GM19035 (cell line): Measurements from ENCODE around the gene S100A2.
"Not testable (repeated sequence)": the region's sequence is repeated elsewhere in the genome, so short reads cannot be mapped to it uniquely, and the experiment has no call there.

Experiments
- ATAC-seq: cut with Tn5 transposase; IDR thresholded peaks from one replicate; pipeline ENCODE4 v1.9.1; 2021; ENCODE audit not compliant: unreplicated experiment

Gene S100A2

GRCh38 chr1:153592748-153593147, 27.1 kb upstream of the S100A2 start:
- ATAC-seq, result no peak

GRCh38 chr1:153588482-153588881, 22.8 kb upstream of the S100A2 start:
- no peak for ATAC-seq

GRCh38 chr1:153588033-153588432, 22.4 kb upstream of the S100A2 start:
- not testable (repeated sequence) for ATAC-seq

GRCh38 chr1:153587314-153587713, 21.7 kb upstream of the S100A2 start:
- ATAC-seq, result no peak

- ATAC-seq, result no peak
Measured at GRCh38 chr1:153586347-153586746, 20.7 kb upstream of the S100A2 start.

GRCh38 chr1:153585006-153585405, 19.4 kb upstream of the S100A2 start:
- ATAC-seq, result no peak

GRCh38 chr1:153583976-153584375, 18.3 kb upstream of the S100A2 start:
- ATAC-seq, result no peak

GRCh38 chr1:153583514-153583913, 17.9 kb upstream of the S100A2 start:
- ATAC-seq, result not testable (repeated sequence)

- not testable (repeated sequence) for ATAC-seq
Measured at GRCh38 chr1:153582836-153583235, 17.2 kb upstream of the S100A2 start.

GRCh38 chr1:153578936-153579335, 13.3 kb upstream of the S100A2 start:
- ATAC-seq, result no peak

GRCh38 chr1:153578490-153578889, 12.8 kb upstream of the S100A2 start:
- ATAC-seq, result no peak

- no peak for ATAC-seq
Measured at GRCh38 chr1:153577624-153578051, 12.0 kb upstream of the S100A2 start.

- ATAC-seq, result no peak
Measured at GRCh38 chr1:153577138-153577537, 11.5 kb upstream of the S100A2 start.

- not testable (repeated sequence) for ATAC-seq
Measured at GRCh38 chr1:153575497-153575896, 9.9 kb upstream of the S100A2 start.

GRCh38 chr1:153575081-153575491, 9.4 kb upstream of the S100A2 start:
- ATAC-seq, result not testable (repeated sequence)

GRCh38 chr1:153573351-153573750, 7.7 kb upstream of the S100A2 start:
- ATAC-seq, result no peak

GRCh38 chr1:153572569-153573015, 6.9 kb upstream of the S100A2 start:
- no peak for ATAC-seq

- ATAC-seq, result no peak
Measured at GRCh38 chr1:153571706-153572105, 6.1 kb upstream of the S100A2 start.

GRCh38 chr1:153570874-153571273, 5.2 kb upstream of the S100A2 start:
- ATAC-seq, result no peak

GRCh38 chr1:153569465-153569864, 3.8 kb upstream of the S100A2 start:
- no peak for ATAC-seq

- no peak for ATAC-seq
Measured at GRCh38 chr1:153568367-153569099, 2.9 kb upstream of the S100A2 start.

- no peak for ATAC-seq
Measured at GRCh38 chr1:153567621-153568366, 2.1 kb upstream of the S100A2 start.
